C4-2B (cell line): ENCODE measurements around the gene C9orf43.

Experiments
- CTCF ChIP-seq: fragments of 450-650 bp; conservative IDR thresholded peaks from 2 replicates; pipeline ENCODE4 v1.5.1; 2017; ENCODE audit warnings: mild to moderate bottlenecking
- ZFX ChIP-seq: fragments of 450-650 bp; IDR thresholded peaks from 2 replicates; pipeline ENCODE4 v1.6.1; 2017

- TF ChIP-seq CTCF (no peak), ZFX (no peak)
These were observed 26.4 kb downstream of the C9orf43 start for GRCh38 chr9:113436728-113437515.
